Osteoblast (primary cell): Measurements from ENCODE around the gene FAM221B. TPM values are rescaled to one million over a fixed set of nuclear protein-coding genes. Genes with fewer than 3 reads are reported as not detected.

Experiments used
- DNase-seq: peaks from one replicate; pipeline ENCODE4 v3.0.0; 2011; ENCODE audit warnings: low spot score, mixed read lengths; ENCODE audit not compliant: insufficient read length; ENCODE audit errors: missing footprints
- H2AFZ ChIP-seq: 2 replicates; pipeline ENCODE4 v1.6.0; 2011; ENCODE audit warnings: mild to moderate bottlenecking, low read length
- H3K27ac ChIP-seq: 2 replicates; pipeline ENCODE4 v1.5.1; 2011; ENCODE audit warnings: mild to moderate bottlenecking, low read depth, low read length, moderate library complexity
- H3K27me3 ChIP-seq: 2 replicates; pipeline ENCODE4 v1.6.0; 2012; ENCODE audit warnings: mild to moderate bottlenecking, control low read depth, inconsistent platforms, low read length, moderate library complexity; ENCODE audit not compliant: insufficient read depth
- H3K36me3 ChIP-seq: 2 replicates; pipeline ENCODE4 v1.5.1; 2011; ENCODE audit warnings: mild to moderate bottlenecking, low read length, control low read depth, moderate library complexity; ENCODE audit not compliant: insufficient read depth
- H3K4me1 ChIP-seq: 2 replicates; pipeline ENCODE4 v1.5.1; 2011; ENCODE audit warnings: mild to moderate bottlenecking, low read length, control low read depth, moderate library complexity; ENCODE audit not compliant: insufficient read depth
- H3K4me2 ChIP-seq: 2 replicates; pipeline ENCODE4 v1.6.0; 2011; ENCODE audit warnings: mild to moderate bottlenecking, low read length; ENCODE audit not compliant: insufficient read depth
- H3K4me3 ChIP-seq: fragments of 200-600 bp; sonication (generic); 3 replicates; pipeline ENCODE4 v1.5.1; 2012; ENCODE audit warnings: mild to moderate bottlenecking, low read length, inconsistent platforms; ENCODE audit not compliant: insufficient read depth
- H3K79me2 ChIP-seq: 2 replicates; pipeline ENCODE4 v1.6.0; 2012; ENCODE audit warnings: mild to moderate bottlenecking, low read length, control low read depth, inconsistent platforms; ENCODE audit not compliant: insufficient read depth
- H3K9me3 ChIP-seq: 2 replicates; pipeline ENCODE4 v1.5.1; 2011; ENCODE audit warnings: low read depth, low read length, control low read depth
- H4K20me1 ChIP-seq: 2 replicates; pipeline ENCODE4 v1.6.0; 2012; ENCODE audit warnings: mild to moderate bottlenecking, low read length, control low read depth; ENCODE audit not compliant: insufficient read depth
- CTCF ChIP-seq: IDR thresholded peaks from 2 replicates; pipeline ENCODE4 v1.5.1; 2011; ENCODE audit warnings: mild to moderate bottlenecking, low read depth, low read length, moderate library complexity; ENCODE audit errors: extremely low read depth
- total RNA-seq: library from RNA; depleted of rRNA; stranded (reverse); fragments of >200 nt; gene quantifications from 2 replicates; pipeline ENCODE4 v1.2.3, GENCODE V29; 2012

FAM221B gene
- total RNA-seq, 1 donor = not detected

- TF ChIP-seq CTCF = no peak
- peak; percentile 96 for DNase-seq
- no peak overlapping the region for H3K27ac ChIP-seq
- no peak overlapping the region for H3K4me3 ChIP-seq
- no peak overlapping the region for H2AFZ ChIP-seq
- H3K4me1 ChIP-seq = peaks cover 13% of the 10 kb centered on the region
- no peaks in the 10 kb centered on the region for H3K36me3 ChIP-seq
- H3K79me2 ChIP-seq = no peaks in the 10 kb centered on the region
- no peaks in the 10 kb centered on the region for H4K20me1 ChIP-seq
- H3K4me2 ChIP-seq = no peak overlapping the region
- H3K27me3 ChIP-seq = no peaks in the 10 kb centered on the region
- no peaks in the 10 kb centered on the region for H3K9me3 ChIP-seq
Observed at GRCh38 chr9:35820076-35820475, 8.5 kb downstream of the FAM221B start.

GRCh38 chr9:35818341-35818740 is 10.2 kb downstream of the FAM221B start:
- Histone ChIP-seq H3K4me3 (no peak overlapping the region), H3K9me3 (no peaks in the 10 kb centered on the region), H3K36me3 (no peaks in the 10 kb centered on the region), H4K20me1 (no peaks in the 10 kb centered on the region), H3K27me3 (no peaks in the 10 kb centered on the region), H3K79me2 (no peaks in the 10 kb centered on the region), H2AFZ (no peak overlapping the region), H3K4me2 (no peak overlapping the region), H3K27ac (no peak overlapping the region), H3K4me1 (peaks cover 19% of the 10 kb centered on the region)
- no peak for DNase-seq
- TF ChIP-seq CTCF = no peak

- H3K9me3 ChIP-seq = no peaks in the 10 kb centered on the region
- no peak overlapping the region for H3K4me3 ChIP-seq
- peaks cover 29% of the 10 kb centered on the region for H3K4me1 ChIP-seq
- no peak overlapping the region for H3K27ac ChIP-seq
- TF ChIP-seq CTCF = peak; percentile 19
- no peak overlapping the region for H2AFZ ChIP-seq
- DNase-seq = no peak
- no peaks in the 10 kb centered on the region for H3K27me3 ChIP-seq
- no peaks in the 10 kb centered on the region for H3K79me2 ChIP-seq
- no peaks in the 10 kb centered on the region for H3K36me3 ChIP-seq
- no peak overlapping the region for H3K4me2 ChIP-seq
- H4K20me1 ChIP-seq = no peaks in the 10 kb centered on the region
Observed at GRCh38 chr9:35816708-35817107, 11.8 kb downstream of the FAM221B start.

- H3K4me2 ChIP-seq = peak within 1 kb of the TSS; percentile 93
- H3K9me3 ChIP-seq = no peaks in the 10 kb centered on the region
- TF ChIP-seq CTCF = no peak
- no peaks in the 10 kb centered on the region for H3K79me2 ChIP-seq
- DNase-seq = peak; percentile 99
- peaks cover 27% of the 10 kb centered on the region for H3K4me1 ChIP-seq
- H4K20me1 ChIP-seq = no peaks in the 10 kb centered on the region
- no peaks in the 10 kb centered on the region for H3K27me3 ChIP-seq
- H3K27ac ChIP-seq = peak within 1 kb of the TSS; percentile 71
- peak within 1 kb of the TSS; percentile 83 for H3K4me3 ChIP-seq
- H3K36me3 ChIP-seq = peaks cover 2% of the 10 kb centered on the region
- H2AFZ ChIP-seq = peak within 1 kb of the TSS; percentile 93
Observed at GRCh38 chr9:35814841-35815543, 13.5 kb downstream of the FAM221B start, which contains the start of gene HINT2. Gene HINT2 (minus strand): TSS chr9:35815042. CDS start chr9:35814979, 63 bp downstream.
